Measurements from ENCODE around the gene SLC43A2.

Gene SLC43A2

DNA sequence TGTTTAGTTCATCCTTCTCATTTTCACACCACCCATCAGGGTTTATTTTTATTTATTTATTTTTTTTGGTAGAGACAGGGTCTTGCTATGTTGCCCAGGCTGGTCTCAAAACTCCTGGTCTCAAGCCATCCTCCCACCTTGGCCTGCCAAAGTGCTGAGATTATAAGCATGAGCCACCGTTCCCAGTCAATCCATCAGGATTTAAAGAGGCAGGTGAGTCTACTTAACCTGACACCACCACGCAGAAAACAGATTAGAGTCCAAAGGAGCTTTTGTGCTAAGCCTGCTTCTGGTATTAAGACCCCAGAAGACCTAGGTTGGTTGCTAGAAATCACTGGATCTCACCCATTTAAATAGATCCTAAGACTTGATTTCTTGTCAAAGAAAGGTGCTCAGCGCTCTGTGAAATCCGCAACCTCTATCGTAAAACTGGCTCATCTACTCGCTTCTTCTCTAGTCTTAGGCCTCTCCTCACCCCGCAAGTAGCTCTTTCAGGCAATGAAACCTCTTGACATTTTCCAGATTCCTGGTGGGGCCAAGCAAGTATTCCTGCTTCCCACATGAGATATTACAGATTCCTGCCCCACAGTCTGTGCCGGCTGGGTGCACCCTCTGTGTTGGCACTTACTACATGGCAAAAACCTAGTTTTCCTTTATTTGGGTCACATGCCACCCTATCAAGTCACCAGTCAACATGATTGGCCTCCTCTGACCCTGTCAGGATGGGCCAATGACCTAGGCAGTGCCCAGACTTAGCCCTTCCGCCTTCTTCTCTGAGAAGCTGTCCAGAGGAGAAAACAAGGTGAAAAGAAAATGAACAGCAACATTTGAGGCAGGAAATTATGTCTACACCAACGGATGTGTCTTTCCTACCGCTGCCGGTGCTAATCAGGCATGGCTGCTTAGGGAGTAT, 75.0 kb downstream of the SLC43A2 start:
- ChIA-PET CTCF (interaction anchor here (1.0 kb wide), 1 partner anchor 16 kb away, joined by 3 read pairs; no protein-coding TSS in a partner anchor), POLR2A (no interaction called here)
- TF ChIP-seq, protein P1, sequence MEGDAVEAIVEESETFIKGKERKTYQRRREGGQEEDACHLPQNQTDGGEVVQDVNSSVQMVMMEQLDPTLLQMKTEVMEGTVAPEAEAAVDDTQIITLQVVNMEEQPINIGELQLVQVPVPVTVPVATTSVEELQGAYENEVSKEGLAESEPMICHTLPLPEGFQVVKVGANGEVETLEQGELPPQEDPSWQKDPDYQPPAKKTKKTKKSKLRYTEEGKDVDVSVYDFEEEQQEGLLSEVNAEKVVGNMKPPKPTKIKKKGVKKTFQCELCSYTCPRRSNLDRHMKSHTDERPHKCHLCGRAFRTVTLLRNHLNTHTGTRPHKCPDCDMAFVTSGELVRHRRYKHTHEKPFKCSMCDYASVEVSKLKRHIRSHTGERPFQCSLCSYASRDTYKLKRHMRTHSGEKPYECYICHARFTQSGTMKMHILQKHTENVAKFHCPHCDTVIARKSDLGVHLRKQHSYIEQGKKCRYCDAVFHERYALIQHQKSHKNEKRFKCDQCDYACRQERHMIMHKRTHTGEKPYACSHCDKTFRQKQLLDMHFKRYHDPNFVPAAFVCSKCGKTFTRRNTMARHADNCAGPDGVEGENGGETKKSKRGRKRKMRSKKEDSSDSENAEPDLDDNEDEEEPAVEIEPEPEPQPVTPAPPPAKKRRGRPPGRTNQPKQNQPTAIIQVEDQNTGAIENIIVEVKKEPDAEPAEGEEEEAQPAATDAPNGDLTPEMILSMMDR (IDR thresholded peaks at IDR 0.05; ENCODE audit: insufficient read depth, low read length, missing control alignments), result no peak
- no peak for DNase-seq (ENCODE audit: low read depth, low spot score)
- H3K4me3 ChIP-seq (ENCODE audit: low read depth, low read length), result no peak overlapping the region

DNA sequence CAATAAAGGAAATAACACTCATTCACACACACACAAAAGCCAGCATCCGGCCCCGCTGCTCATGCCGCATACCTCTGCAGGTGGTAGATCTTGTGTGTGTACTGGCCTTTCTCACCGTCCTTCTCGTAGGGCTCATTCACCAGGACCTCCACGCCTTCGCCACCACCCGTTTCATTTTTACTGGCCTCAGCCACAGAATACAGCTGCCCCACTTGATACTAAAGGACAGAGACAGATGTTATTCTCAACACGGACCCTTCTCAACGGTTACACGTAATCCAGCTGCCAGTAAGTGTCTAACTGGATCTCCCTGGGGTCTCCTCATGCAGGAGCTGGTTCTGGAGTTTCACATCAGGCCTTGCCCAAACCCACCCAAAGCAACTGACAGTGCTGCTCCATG, 75.7 kb downstream of the SLC43A2 start:
- TF ChIP-seq, protein P1 (IDR thresholded peaks at IDR 0.05; ENCODE audit: insufficient read depth, low read length, missing control alignments), result no peak
- CTCF ChIA-PET, result interaction anchor here (1.0 kb wide), 2 partner anchors 8 to 17 kb away, joined by 3 read pairs; no protein-coding TSS in a partner anchor
- POLR2A ChIA-PET, result no interaction called here

DNA sequence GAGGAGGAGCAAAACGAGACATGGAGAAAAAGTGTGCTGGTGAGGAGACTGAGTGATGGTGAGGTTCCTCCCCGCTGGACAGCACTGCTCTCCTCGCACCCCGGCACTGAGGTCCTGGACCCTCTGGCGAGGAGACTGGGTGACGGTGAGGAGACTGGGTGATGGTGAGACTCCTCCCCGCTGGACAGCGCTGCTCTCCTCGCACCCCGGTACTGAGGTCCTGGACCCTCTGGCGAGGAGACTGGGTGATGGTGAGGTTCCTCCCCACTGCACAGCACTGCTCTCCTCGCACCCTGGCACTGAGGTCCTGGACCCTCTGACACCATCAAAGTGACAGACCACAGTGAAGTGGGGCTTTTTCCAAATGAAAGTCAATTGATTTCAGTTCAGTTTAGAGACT, 76.9 kb downstream of the SLC43A2 start:
- no peak for DNase-seq (ENCODE audit: low read depth, low spot score)
- ChIA-PET POLR2A (no interaction called here), CTCF (interaction anchor here (1.0 kb wide), 1 partner anchor 9 kb away, joined by 3 read pairs; no protein-coding TSS in a partner anchor)
- TF ChIP-seq, protein P1 (IDR thresholded peaks at IDR 0.05; ENCODE audit: insufficient read depth, low read length, missing control alignments), result no peak
- H3K4me3 ChIP-seq (ENCODE audit: low read depth, low read length), result no peak overlapping the region

More for the DNA sequence above, 75.7 kb downstream of the SLC43A2 start:
- H3K4me3 ChIP-seq (ENCODE audit: low read depth, low read length), result no peak overlapping the region
- DNase-seq (ENCODE audit: low read depth, low spot score), result no peak

DNA sequence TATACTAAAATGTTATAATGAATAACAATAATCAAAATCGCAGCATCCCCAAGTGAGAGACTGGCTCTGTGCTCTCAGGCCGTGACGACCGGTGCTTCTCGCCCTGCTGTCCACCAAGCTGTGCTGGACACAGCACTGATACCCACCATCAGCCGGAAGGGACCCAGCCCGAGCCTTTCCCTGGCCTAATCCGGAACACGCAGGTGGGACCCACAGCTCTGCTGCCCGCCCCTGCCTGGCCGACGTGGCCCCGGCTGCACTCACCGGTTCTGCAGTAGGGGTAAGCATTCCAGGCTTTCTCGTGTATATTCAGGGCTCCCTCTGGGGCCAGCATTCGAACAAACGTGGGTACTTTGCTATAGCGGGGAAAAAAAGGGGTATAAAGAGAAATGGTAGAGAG, 80.6 kb downstream of the SLC43A2 start:
- ChIA-PET POLR2A (interaction anchor here (0.6 kb wide), 1 partner anchor 18 kb away, joined by 3 read pairs; no protein-coding TSS in a partner anchor), CTCF (interaction anchor here (1.2 to 1.5 kb wide), 2 partner anchors 11 to 100 kb away, joined by 3 to 4 read pairs; no protein-coding TSS in a partner anchor)

GRCh38 chr17:1546292-1546922, 82.2 kb downstream of the SLC43A2 start:
- no peak for DNase-seq (ENCODE audit: low read depth, low spot score)
- TF ChIP-seq, protein P1 (IDR thresholded peaks at IDR 0.05; ENCODE audit: insufficient read depth, low read length, missing control alignments), result no peak
- POLR2A ChIA-PET, result no interaction called here
- CTCF ChIA-PET, result interaction anchor here (2.3 kb wide), 1 partner anchor 15 kb away, joined by 7 read pairs; no protein-coding TSS in a partner anchor
- no peak overlapping the region for H3K4me3 ChIP-seq (ENCODE audit: low read depth, low read length)

More for the DNA sequence above, 80.6 kb downstream of the SLC43A2 start:
- TF ChIP-seq, protein P1 (IDR thresholded peaks at IDR 0.05; ENCODE audit: insufficient read depth, low read length, missing control alignments), result no peak
- no peak overlapping the region for H3K4me3 ChIP-seq (ENCODE audit: low read depth, low read length)
- no peak for DNase-seq (ENCODE audit: low read depth, low spot score)

GRCh38 chr17:1545618-1546017, 83.0 kb downstream of the SLC43A2 start:
- no peak for DNase-seq (ENCODE audit: low read depth, low spot score)
- POLR2A ChIA-PET, result no interaction called here
- CTCF ChIA-PET, result interaction anchor here (2.3 kb wide), 1 partner anchor 15 kb away, joined by 7 read pairs; no protein-coding TSS in a partner anchor
- TF ChIP-seq, protein P1 (IDR thresholded peaks at IDR 0.05; ENCODE audit: insufficient read depth, low read length, missing control alignments), result no peak
- H3K4me3 ChIP-seq (ENCODE audit: low read depth, low read length), result no peak overlapping the region

All from AG04449 (cell line).